CD4-positive, alpha-beta T cell (primary cell): ENCODE data around the gene PHACTR3. TPM values are rescaled to one million over a fixed set of nuclear protein-coding genes. Genes with fewer than 3 reads are reported as not detected.

ENCODE experiments used
- ATAC-seq: fragments of 200-7000 bp; cut with Tn5 transposase; one replicate; pipeline ENCODE4 v1.10.0; 2022; ENCODE audit warnings: mild to moderate bottlenecking; ENCODE audit not compliant: poor library complexity
- CTCF ChIA-PET: fragments of 350-600 bp; sonication (Branson Sonifier 250); formaldehyde crosslinking; loops from one replicate; lab custom pipeline; 2021; ENCODE audit warnings: antibody characterized with exemption, inconsistent platforms; lab: Charles Lee
- POLR2A ChIA-PET: fragments of 350-600 bp; sonication (Branson Sonifier 250); formaldehyde crosslinking; loops from one replicate; lab custom pipeline; 2021; ENCODE audit warnings: antibody characterized with exemption, inconsistent platforms; lab: Charles Lee
- DNase-seq, 14 experiments: peaks; one replicate each; pipeline ENCODE4 v3.0.0-alpha.2; 2013 to 2020; ENCODE audit warnings: mixed read lengths in 2 of 14
- H3K27ac ChIP-seq, 2 donors: one replicate each; pipeline versions ENCODE4 v1.5.1 to v1.7.0; 2013; ENCODE audit warnings: low read length in 2 of 2, low read depth in 1 of 2, mild to moderate bottlenecking in 1 of 2
- H3K27me3 ChIP-seq, 2 experiments: 1 replicate in 1 of 2; 2 replicates in 1 of 2; pipeline versions ENCODE4 v1.6.1 to v1.7.0; 2013; ENCODE audit warnings: low read length in 2 of 2, control low read depth in 1 of 2, mild to moderate bottlenecking in 1 of 2, moderate library complexity in 1 of 2; ENCODE audit not compliant: insufficient read depth in 2 of 2, control insufficient read depth in 1 of 2
- H3K36me3 ChIP-seq: one replicate; pipeline ENCODE4 v1.6.1; 2013; ENCODE audit warnings: low read length, control low read depth; ENCODE audit not compliant: insufficient read depth
- H3K4me1 ChIP-seq: one replicate; pipeline ENCODE4 v1.6.1; 2013; ENCODE audit warnings: low read length, control low read depth; ENCODE audit not compliant: insufficient read depth
- H3K4me3 ChIP-seq: one replicate; pipeline ENCODE4 v1.5.1; 2013; ENCODE audit warnings: mild to moderate bottlenecking, low read length, moderate library complexity
- H3K9me3 ChIP-seq, 2 experiments: 1 replicate in 1 of 2; 2 replicates in 1 of 2; pipeline versions ENCODE4 v1.6.1 to v1.7.0; 2013; ENCODE audit warnings: low read length in 2 of 2, mild to moderate bottlenecking in 2 of 2, control low read depth in 1 of 2, moderate library complexity in 1 of 2; ENCODE audit not compliant: control insufficient read depth in 1 of 2, insufficient read depth in 1 of 2
- H3K27ac Mint-ChIP-seq: one replicate; pipeline ENCODE4 v1.8.0; 2020; ENCODE audit warnings: mixed read lengths
- H3K27me3 Mint-ChIP-seq: one replicate; pipeline ENCODE4 v1.8.0; 2021; ENCODE audit warnings: mixed read lengths
- H3K36me3 Mint-ChIP-seq: one replicate; pipeline ENCODE4 v1.8.0; 2021; ENCODE audit warnings: low read depth, mixed read lengths
- H3K4me1 Mint-ChIP-seq: one replicate; pipeline ENCODE4 v1.8.0; 2021; ENCODE audit warnings: low read depth, mixed read lengths
- H3K4me3 Mint-ChIP-seq: one replicate; pipeline ENCODE4 v1.8.0; 2020; ENCODE audit warnings: mild to moderate bottlenecking, mixed read lengths
- H3K9me3 Mint-ChIP-seq: one replicate; pipeline ENCODE4 v1.8.0; 2020; ENCODE audit warnings: mixed read lengths
- intact Hi-C, 2 experiments: fragments of 100-400 bp; cut with DNase I in 1 of 2; cut with micrococcal nuclease in 1 of 2; formaldehyde crosslinking; loops; one replicate each; pipeline versions ENCODE4 v1.15.1 to v1.9.0; 2023 to 2025; cut with DNase I, micrococcal nuclease
- total RNA-seq, 174 experiments: library from RNA in 2 of 174; stranded (reverse) in 2 of 174; gene quantifications; one replicate each; pipeline ENCODE4 v1.2.3 and lab custom pipeline; 2021 to 2026
- TF ChIP-seq, protein P1 (sequence below): fragments of 200-600 bp; IDR thresholded peaks from one replicate; pipeline ENCODE4 v1.8.0; 2022; ENCODE audit warnings: antibody characterized with exemption, mild to moderate bottlenecking

Gene PHACTR3
- total RNA-seq, 2 experiments from 2014 or later: not detected

DNA sequence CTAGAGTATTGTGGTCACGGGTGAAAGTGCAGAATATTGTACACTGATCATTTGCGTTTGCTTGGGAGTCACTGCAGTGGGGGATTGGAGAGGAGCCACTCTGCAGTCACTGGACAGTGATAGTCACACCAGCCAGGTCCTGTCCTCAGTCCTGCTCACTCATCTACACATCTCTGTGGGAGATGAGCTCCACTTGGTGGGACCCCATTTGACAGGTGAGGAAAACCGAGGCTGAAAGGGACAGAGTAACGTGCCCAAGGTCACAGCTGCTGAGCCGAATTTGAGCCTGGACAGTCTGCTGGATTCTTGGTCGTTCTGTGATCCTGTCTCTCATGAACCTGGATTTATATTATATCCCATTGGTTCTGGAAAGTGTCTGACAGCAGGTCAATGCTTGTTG lies 17.7 kb upstream of the PHACTR3 start:
- intact Hi-C loops: no loop called here
- Histone ChIP-seq H3K36me3 (no peaks in the 10 kb centered on the region), H3K27ac (no peak overlapping the region), H3K9me3 (peaks cover 0 to 21% of the 10 kb centered on the region in 2 experiments), H3K4me3 (no peak overlapping the region), H3K27me3 (no peaks in the 10 kb centered on the region), H3K4me1 (no peaks in the 10 kb centered on the region)
- Mint-ChIP-seq H3K9me3 (no peaks in the 10 kb centered on the region), H3K36me3 (no peaks in the 10 kb centered on the region), H3K4me1 (peaks cover 6% of the 10 kb centered on the region), H3K4me3 (no peak overlapping the region), H3K27ac (no peak overlapping the region), H3K27me3 (peaks cover 13% of the 10 kb centered on the region)
- TF ChIP-seq, protein P1, sequence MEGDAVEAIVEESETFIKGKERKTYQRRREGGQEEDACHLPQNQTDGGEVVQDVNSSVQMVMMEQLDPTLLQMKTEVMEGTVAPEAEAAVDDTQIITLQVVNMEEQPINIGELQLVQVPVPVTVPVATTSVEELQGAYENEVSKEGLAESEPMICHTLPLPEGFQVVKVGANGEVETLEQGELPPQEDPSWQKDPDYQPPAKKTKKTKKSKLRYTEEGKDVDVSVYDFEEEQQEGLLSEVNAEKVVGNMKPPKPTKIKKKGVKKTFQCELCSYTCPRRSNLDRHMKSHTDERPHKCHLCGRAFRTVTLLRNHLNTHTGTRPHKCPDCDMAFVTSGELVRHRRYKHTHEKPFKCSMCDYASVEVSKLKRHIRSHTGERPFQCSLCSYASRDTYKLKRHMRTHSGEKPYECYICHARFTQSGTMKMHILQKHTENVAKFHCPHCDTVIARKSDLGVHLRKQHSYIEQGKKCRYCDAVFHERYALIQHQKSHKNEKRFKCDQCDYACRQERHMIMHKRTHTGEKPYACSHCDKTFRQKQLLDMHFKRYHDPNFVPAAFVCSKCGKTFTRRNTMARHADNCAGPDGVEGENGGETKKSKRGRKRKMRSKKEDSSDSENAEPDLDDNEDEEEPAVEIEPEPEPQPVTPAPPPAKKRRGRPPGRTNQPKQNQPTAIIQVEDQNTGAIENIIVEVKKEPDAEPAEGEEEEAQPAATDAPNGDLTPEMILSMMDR: no peak
- ATAC-seq: no peak
- ChIA-PET CTCF (no interaction called here), POLR2A (no interaction called here)
- no peak for DNase-seq

DNA sequence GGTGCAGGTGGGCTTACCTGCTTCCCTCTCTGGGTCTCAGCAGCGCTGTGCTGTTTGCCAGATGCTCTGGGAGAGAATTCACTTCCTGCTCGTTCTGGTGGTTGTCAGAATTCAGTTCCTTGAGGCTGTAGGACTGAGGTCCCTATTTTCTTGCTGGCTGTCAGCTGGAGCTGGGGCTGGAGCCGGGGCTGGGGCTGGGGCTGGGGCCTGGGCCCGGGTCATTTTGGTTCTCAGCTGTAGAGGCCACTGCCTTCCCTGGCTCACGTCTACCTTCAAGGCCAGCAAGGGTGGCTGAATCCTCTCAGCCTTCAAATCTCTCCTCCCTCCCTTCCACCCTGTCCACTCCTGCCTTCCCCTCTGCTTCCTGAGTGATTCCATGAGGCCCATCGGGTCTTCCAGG lies 16.8 kb upstream of the PHACTR3 start:
- TF ChIP-seq, protein P1: no peak
- ChIA-PET POLR2A (no interaction called here), CTCF (no interaction called here)
- Histone ChIP-seq H3K27me3 (no peaks in the 10 kb centered on the region), H3K27ac (no peak overlapping the region), H3K9me3 (peaks cover 0 to 21% of the 10 kb centered on the region in 2 experiments), H3K4me3 (no peak overlapping the region), H3K36me3 (no peaks in the 10 kb centered on the region), H3K4me1 (no peaks in the 10 kb centered on the region)
- H3K9me3 Mint-ChIP-seq: no peaks in the 10 kb centered on the region
- no peaks in the 10 kb centered on the region for H3K36me3 Mint-ChIP-seq
- H3K4me3 Mint-ChIP-seq: no peak overlapping the region
- H3K27me3 Mint-ChIP-seq: peaks cover 5% of the 10 kb centered on the region
- ATAC-seq: no peak
- DNase-seq: no peak
- peaks cover 6% of the 10 kb centered on the region for H3K4me1 Mint-ChIP-seq
- no peak overlapping the region for H3K27ac Mint-ChIP-seq
- intact Hi-C loops: no loop called here

DNA sequence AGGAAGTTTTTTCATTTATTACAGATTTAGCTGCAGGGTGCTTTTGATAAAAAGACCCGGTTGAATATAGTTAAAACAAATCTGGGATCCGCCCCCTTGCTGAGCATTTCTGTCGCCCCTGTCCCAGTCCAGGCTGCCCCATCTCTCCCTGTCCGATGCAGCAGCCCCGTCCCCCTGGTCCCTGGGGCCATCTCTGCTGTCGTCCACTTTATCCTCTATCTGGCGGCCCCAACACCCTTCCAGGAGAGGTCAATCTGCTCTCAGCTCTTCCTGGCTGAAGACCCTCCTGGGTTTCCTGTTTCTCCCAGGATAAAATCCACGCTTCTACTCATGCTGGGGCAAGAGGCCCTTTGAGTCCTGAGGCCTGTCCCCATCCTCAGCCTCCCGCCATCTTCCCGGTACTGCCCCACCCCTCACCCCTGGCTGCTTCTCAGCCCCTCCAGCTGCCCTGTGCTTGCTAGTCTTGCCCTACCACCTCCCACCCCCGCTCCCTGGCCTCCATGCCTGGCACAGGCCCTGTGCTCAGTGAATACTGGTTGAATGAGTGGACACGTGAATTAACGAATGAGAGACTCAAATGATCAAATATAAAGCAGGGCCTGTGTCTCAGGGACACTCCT lies 16.0 kb upstream of the PHACTR3 start:
- Histone ChIP-seq H3K36me3 (no peaks in the 10 kb centered on the region), H3K27me3 (no peaks in the 10 kb centered on the region), H3K4me3 (no peak overlapping the region), H3K27ac (no peak overlapping the region), H3K4me1 (no peaks in the 10 kb centered on the region), H3K9me3 (peaks cover 0 to 21% of the 10 kb centered on the region in 2 experiments)
- no peak overlapping the region for H3K27ac Mint-ChIP-seq
- intact Hi-C loops: no loop called here
- no peak overlapping the region for H3K4me3 Mint-ChIP-seq
- TF ChIP-seq, protein P1: no peak
- H3K4me1 Mint-ChIP-seq: peaks cover 6% of the 10 kb centered on the region
- no peak for ATAC-seq
- ChIA-PET CTCF (no interaction called here), POLR2A (no interaction called here)
- no peaks in the 10 kb centered on the region for H3K36me3 Mint-ChIP-seq
- no peak for DNase-seq
- no peaks in the 10 kb centered on the region for H3K27me3 Mint-ChIP-seq
- H3K9me3 Mint-ChIP-seq: no peaks in the 10 kb centered on the region
